Kidney tubule cell (primary cell): ENCODE results near the gene PPARD.
"Not testable (repeated sequence)": the region's sequence is repeated elsewhere in the genome, so short reads cannot be mapped to it uniquely, and the experiment has no call there.

Experiments
- DNase-seq: peaks from one replicate; pipeline ENCODE4 v3.0.0-alpha.2; 2018; ENCODE audit warnings: low spot score

Gene PPARD

DNA sequence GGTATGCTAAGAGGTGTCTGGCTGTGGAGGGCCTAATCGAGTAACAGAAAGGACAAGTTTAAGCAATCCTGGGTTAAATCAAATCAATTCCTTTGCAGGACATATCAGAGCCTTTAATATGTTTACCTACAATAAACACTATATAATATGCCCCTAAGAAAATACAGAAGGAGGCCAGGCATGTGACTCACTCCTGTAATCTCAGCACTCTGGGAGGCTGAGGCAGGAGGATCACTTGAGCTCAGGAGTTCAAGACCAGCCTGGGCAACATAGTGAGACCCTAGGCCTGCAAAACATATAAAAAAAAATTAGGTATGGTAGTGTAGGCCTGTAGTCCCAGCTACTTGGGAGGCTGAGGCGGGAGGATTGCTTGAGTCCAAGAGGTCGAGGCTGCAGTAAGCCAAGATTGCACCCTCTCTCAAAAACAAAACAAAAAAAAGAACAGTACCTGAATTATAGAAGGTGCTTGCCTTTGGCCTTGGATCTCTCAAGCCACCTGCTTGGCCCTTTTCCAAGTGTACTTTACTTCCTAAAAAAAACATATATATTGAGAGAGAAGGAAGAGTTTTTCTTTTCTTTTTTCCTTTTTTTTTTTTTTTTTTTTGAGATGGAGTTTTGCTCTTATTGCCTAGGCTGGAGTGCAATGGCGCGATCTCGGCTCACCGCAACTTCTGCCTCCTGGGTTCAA lies 96.2 kb downstream of the PPARD start:
- DNase-seq: not testable (repeated sequence)

DNA sequence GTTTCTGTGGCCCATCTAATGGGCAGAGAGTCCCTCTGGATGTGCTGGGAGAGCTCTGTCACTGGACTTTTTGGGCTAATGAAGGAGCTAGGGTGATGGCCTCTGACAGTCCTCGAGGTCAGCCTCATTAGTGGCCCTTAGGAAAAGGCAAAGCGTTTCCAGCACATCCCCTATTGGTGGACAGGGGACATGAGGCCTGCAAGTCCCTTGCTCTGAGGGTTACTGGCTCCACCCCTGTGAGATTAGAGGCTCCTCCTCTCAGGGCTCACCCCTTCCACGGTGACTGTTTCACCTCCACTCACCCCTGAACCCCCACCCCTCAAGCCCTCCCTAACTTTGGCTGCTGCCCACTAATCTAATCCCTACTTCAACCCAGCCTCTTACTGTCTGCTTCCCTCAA lies 97.0 kb downstream of the PPARD start:
- DNase-seq: no peak

DNA sequence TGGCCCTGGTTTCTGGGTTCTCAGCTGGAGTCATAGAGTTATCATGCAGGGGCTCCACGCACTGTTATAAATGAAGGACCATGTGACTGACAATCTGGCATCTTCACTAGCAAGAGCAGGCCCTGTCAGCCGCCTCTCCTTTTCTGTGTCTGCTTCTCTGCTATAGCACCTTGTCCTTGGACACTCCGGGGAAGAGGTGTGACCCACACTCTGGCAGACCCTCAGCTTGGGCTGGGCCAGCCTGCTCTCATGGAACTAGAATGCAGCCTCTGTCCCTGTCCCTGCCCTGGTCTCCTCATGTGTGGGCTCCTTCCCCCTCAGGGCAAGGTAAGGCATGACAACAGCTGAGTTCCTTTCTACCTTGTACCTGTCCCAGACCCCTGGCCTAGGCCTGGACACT lies 98.8 kb downstream of the PPARD start:
- DNase-seq: no peak

DNA sequence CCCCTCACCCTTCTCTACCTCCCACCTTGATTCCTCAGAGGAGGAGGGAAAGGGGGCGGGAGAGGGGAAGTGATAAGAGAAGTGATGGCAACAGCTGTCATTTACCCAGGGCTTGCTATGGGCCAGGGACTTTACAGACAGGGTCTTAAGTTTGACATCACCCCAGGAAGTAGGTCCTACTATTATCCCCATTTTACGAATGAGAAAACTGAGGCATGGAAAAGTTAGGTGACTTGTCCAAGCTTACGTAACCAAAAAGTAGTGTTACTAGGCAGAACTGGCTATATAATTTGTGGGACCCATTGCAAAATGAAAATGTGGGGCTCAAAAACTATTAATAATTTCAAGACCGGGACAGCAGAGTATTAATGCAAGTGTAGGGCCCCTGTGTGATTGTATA lies 99.3 kb downstream of the PPARD start:
- DNase-seq: no peak

DNA sequence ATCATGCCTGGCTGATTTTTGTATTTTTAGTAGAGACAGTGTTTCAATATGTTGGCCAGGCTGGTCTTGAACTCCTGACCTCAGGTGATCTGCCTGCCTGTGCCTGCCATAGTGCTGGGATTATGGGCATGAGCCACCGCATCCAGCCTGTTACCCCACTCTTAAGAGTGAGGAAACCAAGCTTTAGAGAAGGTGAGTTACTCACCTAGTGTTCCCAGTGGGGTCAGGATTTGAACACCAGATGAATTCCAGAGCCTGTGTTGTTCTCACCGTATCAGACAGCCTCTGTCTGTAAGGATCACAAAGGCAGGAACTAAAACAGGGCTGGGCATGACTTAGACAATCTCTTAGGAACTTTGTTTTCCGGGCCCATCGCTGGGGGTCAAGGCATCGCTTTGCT lies 100.3 kb downstream of the PPARD start:
- DNase-seq: no peak

DNA sequence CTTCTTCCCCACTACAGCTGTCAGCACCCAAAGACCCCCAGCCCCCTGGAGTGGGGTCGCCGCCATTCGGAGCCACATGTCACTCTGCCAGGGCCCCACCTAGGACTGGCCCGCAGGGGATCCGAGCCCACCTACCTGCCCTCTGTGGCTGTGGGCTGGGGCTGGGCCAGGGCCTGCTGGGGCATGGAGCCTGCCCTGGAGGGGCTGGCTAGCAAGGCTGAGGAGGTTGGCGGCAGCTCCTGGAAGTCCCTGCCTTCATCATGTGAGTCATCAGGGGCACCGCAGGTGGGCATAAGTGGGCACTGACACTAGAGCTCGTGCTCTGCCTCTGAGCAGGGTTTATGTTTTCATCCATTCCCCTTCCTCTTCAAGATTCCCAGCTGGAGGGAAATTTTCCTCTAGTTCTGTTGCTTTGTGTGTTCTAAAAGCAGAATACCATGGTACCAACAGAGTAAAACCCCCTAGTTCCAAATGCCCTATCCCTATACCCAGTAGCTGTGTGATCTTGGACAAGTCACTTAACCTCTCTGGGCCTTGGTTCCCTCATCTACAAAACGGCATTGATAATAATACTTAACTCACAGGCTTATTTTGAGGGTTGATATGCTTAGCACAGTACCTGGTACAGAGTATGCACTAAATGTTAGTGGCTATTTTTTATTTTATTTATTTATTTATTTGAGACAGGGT lies 101.1 kb downstream of the PPARD start:
- no peak for DNase-seq

DNA sequence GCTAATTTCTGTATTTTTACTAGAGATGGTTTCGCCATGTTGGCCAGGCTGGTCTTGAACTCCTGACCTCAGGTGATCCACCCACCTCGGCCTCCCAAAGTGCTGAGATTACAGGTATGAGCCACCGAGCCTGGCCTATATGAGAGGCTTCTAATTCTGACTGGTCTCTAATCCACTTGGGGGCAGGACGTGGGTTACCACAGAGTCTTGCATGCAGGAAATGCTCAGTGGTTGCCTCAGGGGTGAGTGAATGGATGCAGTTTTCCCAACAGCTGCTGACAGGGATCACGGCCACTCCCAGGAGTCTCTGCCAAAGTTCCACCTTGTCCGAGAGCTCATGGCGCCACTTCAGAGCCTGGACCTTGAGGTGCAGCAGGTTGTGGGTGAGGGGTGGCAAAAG lies 103.3 kb downstream of the PPARD start:
- peak; percentile 23 for DNase-seq

DNA sequence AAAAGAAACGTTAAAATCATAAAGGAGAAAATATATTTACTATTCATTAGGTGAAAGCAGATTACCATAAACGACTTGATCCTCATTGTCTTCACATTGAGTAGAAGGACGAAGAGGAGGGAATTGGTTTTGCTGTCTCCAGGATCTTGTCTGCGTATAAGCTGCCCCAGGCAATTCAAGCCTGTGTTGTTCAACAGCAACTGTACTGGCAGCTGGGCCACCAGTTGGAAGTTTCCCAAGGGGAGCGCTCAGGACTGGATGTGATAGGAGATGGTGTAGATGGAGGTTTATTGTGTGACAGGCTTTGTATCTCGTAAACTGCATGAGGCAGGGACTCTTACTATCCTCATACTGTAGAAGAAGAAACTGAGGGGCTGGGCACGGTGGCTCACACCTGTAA lies 105.8 kb downstream of the PPARD start:
- DNase-seq: no peak

DNA sequence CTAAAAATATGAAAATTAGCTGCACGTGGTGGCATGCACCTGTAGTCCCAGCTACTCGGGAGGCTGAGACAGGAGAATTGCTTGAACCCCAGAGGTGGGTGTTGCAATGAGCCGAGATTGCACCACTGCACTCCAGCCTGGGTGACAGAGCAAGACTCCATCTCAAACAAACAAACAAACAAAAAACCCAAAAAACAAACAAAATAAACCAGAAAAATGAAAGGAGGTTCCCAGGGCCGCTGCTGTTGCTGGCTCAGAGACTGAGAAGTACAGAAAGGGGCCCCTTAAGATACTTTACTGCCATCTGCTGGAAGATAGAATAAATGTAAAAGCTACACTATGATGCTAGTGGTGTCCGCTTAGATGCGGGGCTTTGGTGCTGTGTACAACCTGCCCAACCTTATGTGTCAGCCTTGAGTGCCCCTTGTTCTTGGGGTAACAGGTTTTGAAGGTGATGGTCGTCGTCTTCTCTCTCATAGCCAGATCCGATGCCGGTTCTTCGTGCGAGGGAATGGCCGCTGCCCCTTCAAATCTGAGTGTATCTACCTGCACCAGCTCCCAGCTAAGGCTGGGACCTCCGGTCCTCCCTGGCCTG lies 107.0 kb downstream of the PPARD start:
- DNase-seq: peak; percentile 76

DNA sequence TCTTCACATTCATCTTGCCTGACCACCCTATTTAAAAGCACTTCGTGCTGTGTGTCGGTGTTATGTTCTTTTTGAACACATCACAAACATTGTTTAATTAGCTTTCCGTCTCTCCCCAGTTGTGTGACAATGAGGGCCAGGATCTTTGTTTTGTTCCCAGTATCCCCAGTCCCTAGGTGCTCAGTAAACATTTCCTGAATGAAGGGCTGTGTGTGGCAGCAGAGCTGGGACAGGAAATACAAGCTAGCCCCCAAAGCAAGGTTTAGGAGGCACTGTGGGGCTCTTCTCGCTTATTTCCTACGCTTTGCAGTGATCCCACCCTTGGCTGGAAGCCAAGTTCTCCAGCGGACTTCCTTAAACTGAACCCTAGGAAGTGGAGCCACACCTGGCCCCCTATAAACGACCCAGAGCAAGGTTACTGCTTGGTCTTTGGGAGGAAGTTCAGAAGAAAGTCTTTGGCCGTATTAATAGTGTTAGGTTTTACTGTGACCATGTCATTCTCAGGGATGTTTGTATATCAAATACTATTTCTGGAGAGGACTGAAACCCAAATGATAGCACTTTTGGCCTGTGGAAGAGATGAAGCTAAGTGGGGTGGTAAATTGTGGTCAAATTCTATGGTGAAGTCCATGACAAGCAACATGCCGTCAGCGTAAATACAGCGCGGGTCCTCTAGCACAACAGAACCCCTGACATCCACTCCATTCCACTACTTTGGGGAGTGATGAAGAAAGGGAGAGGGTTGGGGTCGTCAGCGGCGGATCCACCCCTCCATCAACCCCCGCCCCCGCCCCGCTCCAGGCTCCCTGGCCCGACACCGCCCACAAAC lies 109.2 kb downstream of the PPARD start:
- DNase-seq: no peak

DNA sequence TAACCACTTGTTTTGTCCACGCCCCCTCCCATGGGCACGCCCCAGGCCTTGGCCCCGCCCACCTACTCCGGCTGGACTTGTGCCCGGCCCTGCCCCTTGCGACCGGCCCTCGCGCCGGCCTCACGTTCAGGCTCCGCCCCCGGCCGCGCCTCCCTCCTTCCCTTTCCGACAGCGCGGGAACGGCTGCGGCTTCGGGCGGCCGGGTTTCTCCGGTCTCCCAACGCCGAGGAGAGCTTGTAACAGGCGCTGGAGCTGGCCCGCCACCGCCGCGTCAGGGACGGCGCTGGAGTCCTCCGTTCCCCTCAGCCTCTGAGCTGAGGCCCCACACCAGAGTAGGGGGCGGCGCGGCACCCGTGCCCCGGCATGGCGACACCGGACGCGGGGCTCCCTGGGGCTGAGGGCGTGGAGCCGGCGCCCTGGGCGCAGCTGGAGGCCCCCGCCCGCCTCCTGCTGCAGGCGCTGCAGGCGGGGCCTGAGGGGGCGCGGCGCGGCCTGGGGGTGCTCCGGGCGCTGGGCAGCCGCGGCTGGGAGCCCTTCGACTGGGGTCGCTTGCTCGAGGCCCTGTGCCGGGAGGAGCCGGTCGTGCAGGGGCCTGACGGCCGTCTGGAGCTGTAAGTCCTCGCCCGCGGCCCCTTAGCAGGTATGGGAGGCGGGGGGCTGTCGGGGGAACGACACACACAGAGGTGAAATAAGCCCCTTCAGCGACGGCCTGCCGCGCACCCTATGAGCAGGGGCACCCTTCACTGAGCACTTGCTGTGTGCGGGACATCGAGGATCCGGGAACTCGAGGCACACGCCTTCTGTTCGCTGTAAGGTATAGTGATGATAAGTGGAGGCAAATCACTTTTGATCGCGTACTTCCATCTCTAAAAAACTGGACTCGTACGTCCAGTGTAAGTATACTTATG lies 110.1 kb downstream of the PPARD start, which contains the start of gene FANCE:
Gene FANCE (plus strand): TSS at position 156 of the 908 bp plus-strand sequence. CDS start 208 bp downstream, at position 364.
- DNase-seq: peak; percentile 91

DNA sequence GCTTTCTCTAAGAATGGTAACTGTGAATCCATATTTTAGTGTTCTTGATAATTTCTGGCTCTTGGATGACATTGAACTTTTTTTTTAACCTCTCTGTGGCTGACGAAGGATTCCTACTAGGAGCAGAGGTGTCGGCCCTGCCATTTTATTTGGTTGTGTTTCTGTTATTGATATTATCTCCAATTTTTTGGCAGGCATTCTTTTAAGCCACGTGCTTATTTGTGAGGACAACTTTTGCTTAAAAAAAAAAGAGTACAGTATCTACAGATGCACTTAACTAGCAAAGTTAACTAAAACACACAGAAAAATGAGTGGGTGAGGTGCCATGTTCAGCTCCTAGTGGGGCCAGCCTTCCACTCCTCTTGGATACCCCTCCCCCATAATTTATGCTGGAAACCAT lies 110.9 kb downstream of the PPARD start:
- no peak for DNase-seq

DNA sequence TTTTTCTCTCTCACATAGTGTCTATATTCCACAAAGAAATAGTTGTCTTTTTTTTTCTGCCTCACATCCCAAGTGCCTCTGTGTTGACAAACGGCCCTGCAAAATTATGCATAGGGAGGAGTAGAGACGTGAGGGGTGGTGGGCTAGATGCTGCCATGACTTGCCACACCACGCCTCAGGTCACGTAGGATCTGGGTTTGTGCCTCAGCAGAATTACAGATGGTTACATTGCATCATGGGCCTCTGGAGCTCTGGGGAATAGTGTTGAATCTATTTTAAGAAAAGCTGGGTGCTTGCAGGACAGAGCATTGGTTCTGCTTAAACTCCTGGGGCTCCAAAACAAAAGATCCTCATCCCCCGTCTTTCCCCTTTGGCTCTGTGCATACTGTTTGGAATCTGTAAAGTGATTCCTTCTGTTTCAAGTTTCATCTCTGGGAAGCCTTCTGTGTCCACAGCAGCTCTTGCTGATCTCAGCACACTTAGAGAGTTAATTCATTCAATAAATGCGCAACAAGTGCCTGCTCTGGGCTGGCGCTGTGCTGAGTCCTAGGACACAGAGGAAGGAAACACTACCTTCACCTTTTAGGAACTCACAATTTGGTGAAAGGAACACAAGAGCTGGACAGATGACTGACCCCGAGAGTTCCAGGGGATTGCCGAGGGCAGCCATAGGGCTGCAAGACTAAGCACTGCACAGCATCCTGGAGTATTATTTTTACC lies 112.2 kb downstream of the PPARD start:
- no peak for DNase-seq

DNA sequence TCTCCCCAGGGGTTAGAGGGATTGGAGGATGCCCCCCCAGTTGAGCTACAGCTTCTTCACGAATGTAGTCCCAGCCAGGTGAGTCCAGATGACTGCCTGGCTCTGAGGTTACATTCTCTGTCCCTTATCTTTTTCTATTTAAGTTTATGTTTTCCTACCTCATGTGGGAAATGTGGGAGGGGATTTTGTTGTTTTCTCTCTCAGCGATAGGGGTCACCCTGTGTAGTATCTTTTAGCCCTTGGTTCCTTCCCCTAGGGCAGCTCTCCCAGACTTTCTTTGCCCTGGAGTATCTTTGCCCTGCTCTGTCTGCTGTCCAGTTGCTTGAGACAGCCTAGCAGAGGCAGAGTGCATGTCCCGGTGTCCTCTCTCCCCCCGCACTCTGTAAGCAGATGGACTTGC lies 115.5 kb downstream of the PPARD start:
- DNase-seq: no peak

DNA sequence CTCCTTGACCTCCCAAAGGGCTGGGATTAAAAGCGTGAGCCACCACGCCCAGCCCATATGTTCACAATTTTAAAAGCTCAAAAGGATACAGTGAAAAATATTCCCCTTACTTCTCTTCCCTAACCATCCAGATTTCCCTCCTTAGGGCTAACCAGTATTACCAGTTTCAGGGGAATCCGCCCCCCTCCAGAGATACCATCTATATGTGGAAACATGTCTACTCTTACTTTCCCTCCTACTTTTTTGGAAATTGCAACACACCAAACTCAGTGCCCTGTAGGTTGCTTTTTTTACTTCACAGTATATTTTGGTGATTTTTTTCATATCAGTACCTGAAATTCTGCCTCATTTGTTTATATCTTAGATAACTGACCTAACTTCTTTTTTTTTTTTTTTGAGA lies 118.9 kb downstream of the PPARD start:
- no peak for DNase-seq

DNA sequence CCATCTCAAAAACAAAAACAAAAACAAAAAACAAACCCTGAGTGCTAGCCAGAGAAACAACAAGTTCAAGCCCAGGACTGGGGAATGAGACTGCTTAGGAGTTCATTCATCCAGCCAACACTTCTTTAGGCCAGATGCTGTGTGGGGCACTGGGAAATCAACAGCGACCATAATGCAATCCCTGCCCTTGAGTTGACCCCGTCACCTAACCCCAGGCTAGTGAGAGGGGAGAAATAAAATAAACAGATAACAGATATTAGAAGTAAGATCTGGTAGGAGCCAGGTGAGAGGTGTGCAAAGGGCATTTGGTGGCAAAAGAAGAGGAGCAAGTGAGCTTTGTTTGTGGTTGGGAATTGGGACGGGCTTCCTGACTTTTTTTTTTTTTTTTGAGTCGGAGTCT lies 120.9 kb downstream of the PPARD start:
- no peak for DNase-seq

DNA sequence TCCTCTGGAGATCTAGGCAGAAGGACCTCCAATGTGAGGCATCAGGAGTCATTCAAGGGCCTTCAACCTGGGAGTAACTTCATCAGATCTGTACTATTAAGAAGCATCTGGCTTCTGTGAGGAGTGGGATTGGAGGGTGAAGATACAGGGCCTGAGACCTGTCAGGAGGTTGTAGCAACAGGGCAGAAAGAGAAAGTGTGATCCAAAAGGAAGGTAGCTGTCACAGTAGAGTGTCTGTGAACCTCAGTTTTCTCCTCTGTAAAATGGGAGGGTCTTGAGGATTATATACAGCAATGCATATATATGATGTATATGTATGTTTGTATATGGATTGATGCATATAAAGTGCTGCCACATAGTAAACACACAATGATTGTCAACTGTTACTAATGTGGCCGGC lies 123.3 kb downstream of the PPARD start:
- DNase-seq: no peak

DNA sequence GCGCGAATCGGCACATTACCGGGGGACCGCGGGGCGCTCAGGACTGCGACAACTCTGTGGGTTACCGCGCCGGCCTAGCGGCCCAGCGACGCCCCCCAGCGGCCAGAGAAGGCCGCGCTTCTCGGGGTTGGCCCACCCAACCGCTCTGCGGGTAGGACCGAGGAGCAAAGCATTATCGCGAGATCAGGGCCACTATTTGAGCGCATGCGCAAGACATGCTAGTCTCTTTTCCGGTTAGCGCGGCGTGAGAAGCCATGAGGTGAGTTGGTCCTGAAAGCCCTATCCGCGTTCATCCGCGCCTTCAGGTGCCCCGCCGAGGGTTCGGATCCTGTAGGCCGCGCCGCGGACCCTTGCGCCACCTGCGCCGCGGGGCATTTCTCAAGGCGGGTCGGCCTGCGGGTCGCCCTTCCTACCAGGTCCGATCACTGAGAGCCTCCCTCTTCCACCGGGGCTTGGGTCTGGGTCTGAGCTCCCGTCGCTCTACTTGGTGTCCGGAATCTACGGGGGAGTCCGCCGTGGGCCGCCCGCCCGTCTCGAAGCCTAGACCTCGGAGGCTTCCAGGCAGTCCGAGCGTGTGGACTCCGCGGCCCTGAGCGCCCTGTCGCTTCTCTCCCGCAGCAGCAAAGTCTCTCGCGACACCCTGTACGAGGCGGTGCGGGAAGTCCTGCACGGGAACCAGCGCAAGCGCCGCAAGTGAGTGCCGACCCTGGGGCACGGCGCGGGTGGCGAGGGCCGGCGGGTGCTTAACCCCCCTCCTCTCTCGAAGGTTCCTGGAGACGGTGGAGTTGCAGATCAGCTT lies 126.0 kb downstream of the PPARD start, which contains the start of gene RPL10A:
Gene RPL10A (plus strand): TSS at position 221 of the 799 bp plus-strand sequence. CDS start 34 bp downstream, at position 255.
- peak; percentile 97 for DNase-seq

DNA sequence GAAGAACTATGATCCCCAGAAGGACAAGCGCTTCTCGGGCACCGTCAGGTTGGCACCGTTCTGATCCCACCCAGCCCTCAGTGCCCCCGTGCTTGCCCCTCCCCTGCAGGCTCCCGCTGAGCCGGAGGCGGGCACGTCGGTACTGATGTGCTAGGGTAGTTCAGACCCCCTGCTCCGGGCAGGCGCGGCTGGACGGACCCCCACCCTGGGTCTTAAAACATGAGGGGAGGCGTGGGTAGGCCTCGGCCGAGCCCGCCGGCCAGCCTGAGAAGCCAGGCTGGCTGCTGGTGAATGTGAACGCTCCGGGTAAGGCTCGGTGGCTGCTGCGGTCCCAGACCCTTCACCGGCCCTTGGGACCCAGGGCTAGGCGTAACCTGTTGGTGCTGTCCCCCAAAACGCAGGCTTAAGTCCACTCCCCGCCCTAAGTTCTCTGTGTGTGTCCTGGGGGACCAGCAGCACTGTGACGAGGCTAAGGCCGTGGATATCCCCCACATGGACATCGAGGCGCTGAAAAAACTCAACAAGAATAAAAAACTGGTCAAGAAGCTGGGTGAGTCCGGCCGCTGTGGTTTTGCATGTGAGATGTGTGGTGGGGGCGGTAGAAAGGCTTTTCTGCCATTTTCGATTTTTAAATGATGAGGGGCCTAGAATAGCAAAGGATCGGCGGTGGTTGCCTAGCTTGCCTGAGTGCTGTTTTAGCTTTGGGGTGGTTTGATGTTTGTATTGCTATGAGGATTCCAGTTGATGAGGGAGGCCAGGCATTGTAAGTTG lies 126.8 kb downstream of the PPARD start:
- DNase-seq: peak; percentile 15
